ENCODE data around the gene ISG15.

DNA sequence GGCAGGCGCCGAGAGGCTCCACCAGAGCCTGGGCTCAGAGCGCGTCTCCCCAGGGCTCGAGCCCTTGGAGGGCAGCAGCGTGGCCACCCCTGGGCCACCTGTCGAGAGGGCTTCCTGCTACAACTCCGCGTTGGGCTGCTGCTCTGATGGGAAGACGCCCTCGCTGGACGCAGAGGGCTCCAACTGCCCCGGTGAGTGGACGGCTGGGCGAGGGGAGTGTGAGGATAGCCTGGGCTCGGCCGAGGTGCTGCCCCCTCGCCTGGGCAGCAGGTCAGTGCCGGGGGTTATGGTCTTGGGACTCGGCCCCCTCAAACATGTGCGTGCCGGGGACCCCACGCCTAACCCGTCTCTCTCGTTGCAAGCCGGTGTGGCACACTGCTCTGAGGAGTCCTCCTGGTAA lies 33.5 kb downstream of the ISG15 start:
- TF ChIP-seq POLR2A (IDR thresholded peaks at IDR 0.05; ENCODE audit: low read depth, low read length) (no peak), TAF1 (IDR thresholded peaks at IDR 0.05; ENCODE audit: borderline replicate concordance, low read depth, low read length) (no peak)
